Measurements from ENCODE around the gene OSBPL3. TPM values are rescaled to one million over a fixed set of nuclear protein-coding genes. Genes with fewer than 3 reads are reported as not detected.

Gene OSBPL3
- total RNA-seq, 1 donor: 30.8 TPM

GRCh38 chr7:24834128-24834798 lies 145.7 kb downstream of the OSBPL3 start:
- H3K9me3 ChIP-seq (ENCODE audit: low read depth, low read length): no peaks in the 10 kb centered on the region
- no peak for DNase-seq (ENCODE audit: insufficient read length, low spot score, missing footprints)
- H3K4me2 ChIP-seq (ENCODE audit: insufficient read depth, low read length): no peak overlapping the region
- H4K20me1 ChIP-seq (ENCODE audit: insufficient read depth, low read length): no peaks in the 10 kb centered on the region
- peaks cover 25% of the 10 kb centered on the region for H3K36me3 ChIP-seq (ENCODE audit: insufficient read depth, low read length)
- H3K27me3 ChIP-seq (ENCODE audit: insufficient read depth, low read length): no peaks in the 10 kb centered on the region
- H3K79me2 ChIP-seq (ENCODE audit: insufficient read depth, low read length): no peaks in the 10 kb centered on the region
- TF ChIP-seq CTCF (IDR thresholded peaks at IDR 0.05; ENCODE audit: extremely low read depth, low read depth, low read length): no peak
- no peak overlapping the region for H3K4me3 ChIP-seq (ENCODE audit: insufficient read depth, low read length)
- peak overlapping the region; percentile 27 for H2AFZ ChIP-seq (ENCODE audit: low read length)
- no peak overlapping the region for H3K27ac ChIP-seq (ENCODE audit: low read depth, low read length)
- H3K4me1 ChIP-seq (ENCODE audit: insufficient read depth, low read length): peaks cover 25% of the 10 kb centered on the region

GRCh38 chr7:24833549-24833948 lies 146.4 kb downstream of the OSBPL3 start:
- no peak for DNase-seq (ENCODE audit: insufficient read length, low spot score, missing footprints)
- no peaks in the 10 kb centered on the region for H3K79me2 ChIP-seq (ENCODE audit: insufficient read depth, low read length)
- no peaks in the 10 kb centered on the region for H4K20me1 ChIP-seq (ENCODE audit: insufficient read depth, low read length)
- peaks cover 33% of the 10 kb centered on the region for H3K4me1 ChIP-seq (ENCODE audit: insufficient read depth, low read length)
- no peak overlapping the region for H3K4me3 ChIP-seq (ENCODE audit: insufficient read depth, low read length)
- TF ChIP-seq CTCF (IDR thresholded peaks at IDR 0.05; ENCODE audit: extremely low read depth, low read depth, low read length): no peak
- H3K9me3 ChIP-seq (ENCODE audit: low read depth, low read length): no peaks in the 10 kb centered on the region
- no peak overlapping the region for H3K4me2 ChIP-seq (ENCODE audit: insufficient read depth, low read length)
- H3K36me3 ChIP-seq (ENCODE audit: insufficient read depth, low read length): peaks cover 18% of the 10 kb centered on the region
- H3K27ac ChIP-seq (ENCODE audit: low read depth, low read length): no peak overlapping the region
- no peaks in the 10 kb centered on the region for H3K27me3 ChIP-seq (ENCODE audit: insufficient read depth, low read length)
- H2AFZ ChIP-seq (ENCODE audit: low read length): no peak overlapping the region

GRCh38 chr7:24831240-24831639 lies 148.7 kb downstream of the OSBPL3 start:
- no peak for TF ChIP-seq CTCF (IDR thresholded peaks at IDR 0.05; ENCODE audit: extremely low read depth, low read depth, low read length)
- peak overlapping the region; percentile 78 for H3K4me2 ChIP-seq (ENCODE audit: insufficient read depth, low read length)
- H3K9me3 ChIP-seq (ENCODE audit: low read depth, low read length): no peaks in the 10 kb centered on the region
- no peaks in the 10 kb centered on the region for H3K27me3 ChIP-seq (ENCODE audit: insufficient read depth, low read length)
- peaks cover 54% of the 10 kb centered on the region for H3K4me1 ChIP-seq (ENCODE audit: insufficient read depth, low read length)
- peaks cover 14% of the 10 kb centered on the region for H3K36me3 ChIP-seq (ENCODE audit: insufficient read depth, low read length)
- H2AFZ ChIP-seq (ENCODE audit: low read length): peak overlapping the region; percentile 79
- no peak for DNase-seq (ENCODE audit: insufficient read length, low spot score, missing footprints)
- H3K79me2 ChIP-seq (ENCODE audit: insufficient read depth, low read length): no peaks in the 10 kb centered on the region
- no peaks in the 10 kb centered on the region for H4K20me1 ChIP-seq (ENCODE audit: insufficient read depth, low read length)
- H3K27ac ChIP-seq (ENCODE audit: low read depth, low read length): peak overlapping the region; percentile 76
- peak overlapping the region; percentile 50 for H3K4me3 ChIP-seq (ENCODE audit: insufficient read depth, low read length)

- Histone ChIP-seq H3K27ac (ENCODE audit: low read depth, low read length) (peak overlapping the region; percentile 76), H3K36me3 (ENCODE audit: insufficient read depth, low read length) (peaks cover 9% of the 10 kb centered on the region), H3K4me3 (ENCODE audit: insufficient read depth, low read length) (no peak overlapping the region), H3K79me2 (ENCODE audit: insufficient read depth, low read length) (no peaks in the 10 kb centered on the region), H3K9me3 (ENCODE audit: low read depth, low read length) (no peaks in the 10 kb centered on the region), H3K27me3 (ENCODE audit: insufficient read depth, low read length) (no peaks in the 10 kb centered on the region), H2AFZ (ENCODE audit: low read length) (no peak overlapping the region), H4K20me1 (ENCODE audit: insufficient read depth, low read length) (no peaks in the 10 kb centered on the region), H3K4me1 (ENCODE audit: insufficient read depth, low read length) (peaks cover 60% of the 10 kb centered on the region), H3K4me2 (ENCODE audit: insufficient read depth, low read length) (peak overlapping the region; percentile 78)
- TF ChIP-seq CTCF (IDR thresholded peaks at IDR 0.05; ENCODE audit: extremely low read depth, low read depth, low read length): no peak
- DNase-seq (ENCODE audit: insufficient read length, low spot score, missing footprints): no peak
Observed at GRCh38 chr7:24830440-24831050, 149.4 kb downstream of the OSBPL3 start.
